DOHH2 (cell line): Measurements from ENCODE around the gene LRRC55.

Experiments
- H3F3A ChIP-seq: fragments of 200-600 bp; sonication (generic), shearing (Covaris generic); 2 replicates; pipeline ENCODE4 v1.6.0; 2016; ENCODE audit warnings: antibody characterized with exemption, mild to moderate bottlenecking; ENCODE audit not compliant: control insufficient read depth, insufficient read depth
- H3K27ac ChIP-seq: fragments of 200-600 bp; sonication (generic); 2 replicates; pipeline ENCODE4 v1.5.1; 2014; ENCODE audit warnings: low read depth, mild to moderate bottlenecking, low read length, moderate library complexity
- H3K27me3 ChIP-seq: fragments of 200-600 bp; sonication (generic); 2 replicates; pipeline ENCODE4 v1.6.1; 2014; ENCODE audit warnings: mild to moderate bottlenecking, low read length, mixed read lengths; ENCODE audit not compliant: control insufficient read depth
- H3K36me3 ChIP-seq: fragments of 200-600 bp; sonication (generic); 2 replicates; pipeline ENCODE4 v1.6.1; 2014; ENCODE audit warnings: mild to moderate bottlenecking, low read length, moderate library complexity, mixed read lengths; ENCODE audit not compliant: control insufficient read depth
- H3K4me1 ChIP-seq: fragments of 200-600 bp; sonication (generic); 2 replicates; pipeline ENCODE4 v1.6.1; 2014; ENCODE audit warnings: mild to moderate bottlenecking, low read length, mixed read lengths; ENCODE audit not compliant: control insufficient read depth
- H3K4me2 ChIP-seq: fragments of 200-600 bp; sonication (generic); 2 replicates; pipeline ENCODE4 v1.6.0; 2014; ENCODE audit warnings: mild to moderate bottlenecking, low read length, moderate library complexity
- H3K4me3 ChIP-seq: fragments of 200-600 bp; sonication (generic); 2 replicates; pipeline ENCODE4 v1.5.1; 2014; ENCODE audit warnings: mild to moderate bottlenecking, low read length, mixed read lengths
- H3K79me2 ChIP-seq: fragments of 200-600 bp; sonication (generic); 2 replicates; pipeline ENCODE4 v1.6.1; 2014; ENCODE audit warnings: mild to moderate bottlenecking, low read length, mixed read lengths; ENCODE audit not compliant: control insufficient read depth
- H3K9me2 ChIP-seq: fragments of 200-600 bp; sonication (generic); replicated peaks from 2 replicates; pipeline ENCODE4 v1.6.1; 2014; ENCODE audit warnings: mild to moderate bottlenecking, low read length, mixed read lengths; ENCODE audit not compliant: control insufficient read depth
- H3K9me3 ChIP-seq: fragments of 200-600 bp; sonication (generic); 2 replicates; pipeline ENCODE4 v1.6.1; 2014; ENCODE audit warnings: antibody characterized with exemption, low read length, mixed read lengths; ENCODE audit not compliant: control insufficient read depth, insufficient read depth
- H4K20me1 ChIP-seq: fragments of 200-600 bp; sonication (generic); 2 replicates; pipeline ENCODE4 v1.6.0; 2014; ENCODE audit warnings: low read depth, mild to moderate bottlenecking, antibody characterized with exemption, low read length, moderate library complexity; ENCODE audit not compliant: control insufficient read depth, insufficient read depth
- CTCF ChIP-seq: fragments of 200-600 bp; sonication (generic); IDR thresholded peaks from one replicate; pipeline ENCODE4 v1.5.1; 2014; ENCODE audit warnings: antibody characterized with exemption, mild to moderate bottlenecking, low read depth, low read length; ENCODE audit not compliant: poor library complexity, severe bottlenecking
- EZH2phosphoT487 ChIP-seq: fragments of 200-600 bp; sonication (generic); IDR thresholded peaks from 2 replicates; pipeline ENCODE4 v1.6.1; 2017; ENCODE audit warnings: borderline replicate concordance, mild to moderate bottlenecking, antibody characterized with exemption, low read length, moderate library complexity, mixed read lengths

LRRC55 gene

GRCh38 chr11:57178334-57178733 lies 3.4 kb upstream of the LRRC55 start:
- H3K79me2 ChIP-seq: no peaks in the 10 kb centered on the region
- no peaks in the 10 kb centered on the region for H3K9me2 ChIP-seq
- H3K9me3 ChIP-seq: no peaks in the 10 kb centered on the region
- H3K27me3 ChIP-seq: peaks cover 5% of the 10 kb centered on the region; the same call in 1 of the 2 replicates
- no peaks in the 10 kb centered on the region for H3F3A ChIP-seq
- no peak overlapping the region for H3K27ac ChIP-seq
- TF ChIP-seq CTCF (no peak), EZH2phosphoT487 (no peak)
- no peaks in the 10 kb centered on the region for H4K20me1 ChIP-seq
- H3K4me1 ChIP-seq: no peaks in the 10 kb centered on the region
- H3K36me3 ChIP-seq: no peaks in the 10 kb centered on the region
- no peak overlapping the region for H3K4me3 ChIP-seq
- no peak overlapping the region for H3K4me2 ChIP-seq

- Histone ChIP-seq H3K4me3 (no peak overlapping the region), H3K27me3 (peaks cover 5% of the 10 kb centered on the region; the same call in 1 of the 2 replicates), H3K9me3 (no peaks in the 10 kb centered on the region), H3K4me2 (no peak overlapping the region), H3K27ac (no peak overlapping the region), H3F3A (no peaks in the 10 kb centered on the region), H3K79me2 (no peaks in the 10 kb centered on the region), H3K36me3 (no peaks in the 10 kb centered on the region), H3K9me2 (no peaks in the 10 kb centered on the region), H3K4me1 (no peaks in the 10 kb centered on the region), H4K20me1 (no peaks in the 10 kb centered on the region)
- TF ChIP-seq CTCF: no peak
- no peak for TF ChIP-seq EZH2phosphoT487
Observed at GRCh38 chr11:57179681-57180080, 2.1 kb upstream of the LRRC55 start.

- H4K20me1 ChIP-seq: no peaks in the 10 kb centered on the region
- peaks cover 5% of the 10 kb centered on the region; the same call in 1 of the 2 replicates for H3K27me3 ChIP-seq
- no peak overlapping the region for H3K27ac ChIP-seq
- no peaks in the 10 kb centered on the region for H3K79me2 ChIP-seq
- H3K4me1 ChIP-seq: no peaks in the 10 kb centered on the region
- no peaks in the 10 kb centered on the region for H3K36me3 ChIP-seq
- no peaks in the 10 kb centered on the region for H3K9me3 ChIP-seq
- TF ChIP-seq CTCF (no peak), EZH2phosphoT487 (no peak)
- H3K4me2 ChIP-seq: no peak overlapping the region
- no peak overlapping the region for H3K4me3 ChIP-seq
- H3F3A ChIP-seq: no peaks in the 10 kb centered on the region
- no peaks in the 10 kb centered on the region for H3K9me2 ChIP-seq
Observed at GRCh38 chr11:57180081-57180561, 1.6 kb upstream of the LRRC55 start.
